HCT116 (cell line): ENCODE results near the gene CYP3A5. TPM values are rescaled to one million over a fixed set of nuclear protein-coding genes. Genes with fewer than 3 reads are reported as not detected.

ENCODE experiments used
- ATAC-seq: fragments of 200-7000 bp; cut with Tn5 transposase; 2 replicates; pipeline ENCODE4 v1.9.1; 2020; ENCODE audit warnings: mild to moderate bottlenecking, moderate library complexity
- BruUV-seq: library from RNA; stranded (reverse); fragments of 400-500 nt; replicated peaks from 2 replicates; lab custom pipeline; 2021; lab: Mats Ljungman, UMichigan
- CTCF ChIA-PET: fragments of 300-600 bp; sonication (Branson Sonifier 250); formaldehyde crosslinking; loops from one replicate; lab custom pipeline; 2021; ENCODE audit warnings: antibody characterized with exemption; lab: Charles Lee
- POLR2A ChIA-PET: fragments of 300-600, 350-600 bp; sonication (Branson Sonifier 250); formaldehyde crosslinking; loops from one replicate; lab custom pipeline; 2021; ENCODE audit warnings: antibody characterized with exemption; lab: Charles Lee
- RAD21 ChIA-PET, 2 experiments: fragments of 300-600 bp; sonication (Branson Sonifier 250); formaldehyde crosslinking; loops; one replicate each; lab custom pipeline; 2023; ENCODE audit warnings: low total read pairs in 2 of 2; ENCODE audit not compliant: uncharacterized antibody in 2 of 2, unreplicated experiment in 2 of 2, low non-redundant PET in 1 of 2; lab: Charles Lee
- DNase-seq: peaks from one replicate; pipeline ENCODE4 v3.0.0-alpha.2; 2010; ENCODE audit warnings: low read depth, low spot score
- H2AFZ ChIP-seq: fragments of 200-600 bp; shearing (Covaris generic), sonication (generic); 2 replicates; pipeline ENCODE4 v1.6.1; 2017; ENCODE audit warnings: low read depth, mixed run types, mixed read lengths, antibody characterized with exemption, low read length; ENCODE audit not compliant: poor library complexity, severe bottlenecking
- H3K27ac ChIP-seq: 2 replicates; pipeline ENCODE4 v1.5.1; 2012; ENCODE audit warnings: low read depth, low read length
- H3K27me3 ChIP-seq: fragments of 200-600 bp; sonication (generic); 2 replicates; pipeline ENCODE4 v1.6.1; 2016; ENCODE audit warnings: mixed run types, low read length, mixed read lengths; ENCODE audit not compliant: insufficient read depth
- H3K36me3 ChIP-seq, 2 experiments: fragments of 200-500 bp in 1 of 2; fragments of 200-600 bp in 1 of 2; sonication (Bioruptor generic) in 1 of 2; sonication (generic) in 1 of 2; 2 replicates each; pipeline versions ENCODE4 v1.5.1 to v1.6.1; 2014 to 2016; ENCODE audit warnings: low read length in 2 of 2, inconsistent platforms in 1 of 2, mixed read lengths in 1 of 2, mixed run types in 1 of 2; ENCODE audit not compliant: insufficient read depth in 2 of 2, control insufficient read depth in 1 of 2
- H3K4me1 ChIP-seq, 2 experiments: fragments of 200-600 bp in 1 of 2; sonication (generic) in 1 of 2; 2 replicates each; pipeline versions ENCODE4 v1.5.1 to v1.6.1; 2012 to 2017; ENCODE audit warnings: low read length in 2 of 2, inconsistent platforms in 1 of 2, mild to moderate bottlenecking in 1 of 2, mixed read lengths in 1 of 2, mixed run types in 1 of 2, moderate library complexity in 1 of 2; ENCODE audit not compliant: insufficient read depth in 2 of 2, control insufficient read depth in 1 of 2
- H3K4me2 ChIP-seq: fragments of 200-600 bp; sonication (generic); 2 replicates; pipeline ENCODE4 v1.6.1; 2017; ENCODE audit warnings: mixed run types, low read length, mixed read lengths
- H3K4me3 ChIP-seq, 2 experiments: fragments of 200-600 bp in 1 of 2; sonication (generic) in 1 of 2; replicated peaks in 1 of 2; 2 replicates each; pipeline ENCODE4 v1.5.1; 2011 to 2016; ENCODE audit warnings: low read length in 2 of 2, control low read depth in 1 of 2, low read depth in 1 of 2, mild to moderate bottlenecking in 1 of 2, mixed read lengths in 1 of 2, mixed run types in 1 of 2
- H3K79me2 ChIP-seq: fragments of 200-600 bp; sonication (generic); 2 replicates; pipeline ENCODE4 v1.6.1; 2017; ENCODE audit warnings: mild to moderate bottlenecking, mixed run types, low read length, moderate library complexity, mixed read lengths; ENCODE audit not compliant: insufficient read depth
- H3K9ac ChIP-seq: fragments of 200-600 bp; sonication (generic); 2 replicates; pipeline ENCODE4 v1.6.1; 2016; ENCODE audit warnings: low read length, mixed read lengths
- H3K9me2 ChIP-seq: fragments of 200-600 bp; sonication (generic), shearing (Covaris generic); 2 replicates; pipeline ENCODE4 v1.6.1; 2017; ENCODE audit warnings: mixed run types, mild to moderate bottlenecking, moderate library complexity; ENCODE audit not compliant: insufficient read depth
- H3K9me3 ChIP-seq, 2 experiments: fragments of 200-500 bp in 1 of 2; fragments of 200-600 bp in 1 of 2; sonication (Bioruptor generic) in 1 of 2; sonication (generic) in 1 of 2; 2 replicates each; pipeline ENCODE4 v1.6.1; 2014 to 2017; ENCODE audit warnings: low read length in 2 of 2, mixed read lengths in 2 of 2, inconsistent platforms in 1 of 2, low read depth in 1 of 2, mild to moderate bottlenecking in 1 of 2, mixed run types in 1 of 2, moderate library complexity in 1 of 2; ENCODE audit not compliant: control insufficient read depth in 1 of 2, insufficient read depth in 1 of 2
- H4K20me1 ChIP-seq: fragments of 200-600 bp; sonication (generic), shearing (Covaris generic); 2 replicates; pipeline ENCODE4 v1.6.1; 2017; ENCODE audit warnings: mixed run types, mild to moderate bottlenecking, moderate library complexity; ENCODE audit not compliant: insufficient read depth
- ATF3 ChIP-seq: IDR thresholded peaks from 2 replicates; pipeline ENCODE4 v1.6.1; 2012
- CTCF ChIP-seq, 3 experiments: fragments of 200-600 bp in 1 of 3; sonication (generic) in 1 of 3; IDR thresholded peaks in 2 of 3; conservative IDR thresholded peaks in 1 of 3; 2 replicates each; pipeline ENCODE4 v1.5.1; 2012 to 2017; ENCODE audit warnings: low read depth in 2 of 3, low read length in 2 of 3, antibody characterized with exemption in 1 of 3, borderline replicate concordance in 1 of 3, control low read depth in 1 of 3, mild to moderate bottlenecking in 1 of 3, mixed read lengths in 1 of 3, mixed run types in 1 of 3, moderate library complexity in 1 of 3; ENCODE audit not compliant: insufficient read depth in 1 of 3
- EGR1 ChIP-seq: IDR thresholded peaks from 2 replicates; pipeline ENCODE4 v1.6.1; 2012; ENCODE audit warnings: low read depth
- ELF1 ChIP-seq: IDR thresholded peaks from 2 replicates; pipeline ENCODE4 v1.6.1; 2012; ENCODE audit warnings: low read depth, borderline replicate concordance
- EZH2 ChIP-seq: fragments of 200-600 bp; sonication (generic); IDR thresholded peaks from 2 replicates; pipeline ENCODE4 v1.6.1; 2017; ENCODE audit warnings: antibody characterized with exemption, mixed run types
- EZH2phosphoT487 ChIP-seq: fragments of 200-600 bp; IDR thresholded peaks from 2 replicates; pipeline ENCODE4 v1.6.1; 2018; ENCODE audit warnings: antibody characterized with exemption, borderline replicate concordance
- FOSL1 ChIP-seq: IDR thresholded peaks from 2 replicates; pipeline ENCODE4 v1.6.1; 2012; ENCODE audit warnings: low read depth
- SIN3A ChIP-seq: IDR thresholded peaks from 2 replicates; pipeline ENCODE4 v1.6.1; 2012; ENCODE audit warnings: low read depth
- SP1 ChIP-seq: IDR thresholded peaks from 2 replicates; pipeline ENCODE4 v1.6.1; 2012; ENCODE audit warnings: low read depth
- SRF ChIP-seq: IDR thresholded peaks from 2 replicates; pipeline ENCODE4 v1.6.1; 2012; ENCODE audit warnings: low read depth
- YY1 ChIP-seq: IDR thresholded peaks from 2 replicates; pipeline ENCODE4 v1.6.1; 2011; ENCODE audit warnings: low read length, low read depth, moderate library complexity, mild to moderate bottlenecking; ENCODE audit not compliant: insufficient replicate concordance; ENCODE audit errors: extremely low read depth
- ZFX ChIP-seq: fragments of 450-650 bp; IDR thresholded peaks from 2 replicates; pipeline ENCODE4 v1.6.1; 2017
- ZNF274 ChIP-seq: fragments of 200-500 bp; sonication (Bioruptor generic); IDR thresholded peaks from 2 replicates; pipeline ENCODE4 v1.6.1; 2014; ENCODE audit warnings: mild to moderate bottlenecking, low read depth, low read length, inconsistent platforms
- intact Hi-C: fragments of 100-400 bp; cut with micrococcal nuclease; formaldehyde crosslinking; loops from 2 replicates; pipeline ENCODE4 v1.10.0; 2022
- total RNA-seq: library from RNA; stranded (reverse); gene quantifications from one replicate; pipeline ENCODE4 v1.2.1, GENCODE V29; 2021; ENCODE audit not compliant: unreplicated experiment

The CYP3A5 gene
- total RNA-seq, 1 experiment from 2014 or later: 1.5 TPM

DNA sequence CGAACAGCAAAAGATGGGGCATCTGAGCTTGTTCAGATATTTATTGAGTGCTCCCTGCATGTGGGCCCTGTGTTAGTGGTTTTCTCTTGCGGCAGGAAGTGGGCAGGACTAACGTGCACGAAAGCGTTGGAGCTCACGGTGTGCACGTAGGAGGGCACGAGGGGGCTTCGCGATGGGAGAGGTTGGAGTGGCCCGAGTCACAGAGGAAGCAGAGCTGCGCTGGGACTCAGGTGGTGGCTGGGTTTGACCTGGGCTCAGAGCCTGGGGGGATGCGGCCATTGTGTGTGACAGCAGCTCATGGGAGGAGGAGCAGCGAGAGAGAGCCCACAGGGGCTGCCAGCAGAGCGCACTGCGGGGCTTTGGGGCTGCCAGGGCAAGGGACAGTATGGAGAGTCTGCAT, 55.3 kb downstream of the CYP3A5 start:
- TF ChIP-seq SIN3A: no peak
- no TSS peak for BruUV-seq
- no peaks in the 10 kb centered on the region for H3K4me1 ChIP-seq
- H2AFZ ChIP-seq: no peak overlapping the region
- H3K27me3 ChIP-seq: no peaks in the 10 kb centered on the region
- DNase-seq (no peak), ATAC-seq (no peak)
- CTCF ChIA-PET: no interaction called here
- no peak overlapping the region for H3K4me2 ChIP-seq
- H3K9me2 ChIP-seq: no peaks in the 10 kb centered on the region
- RAD21 ChIA-PET: no interaction called here
- H3K36me3 ChIP-seq: peaks cover 55 to 60% of the 10 kb centered on the region in 2 experiments; a peak in 3 of 4 replicates
- peaks cover 31% of the 10 kb centered on the region for H3K79me2 ChIP-seq
- intact Hi-C loops: no loop called here
- H4K20me1 ChIP-seq: no peaks in the 10 kb centered on the region
- POLR2A ChIA-PET: no interaction called here
- H3K4me3 ChIP-seq: no peak overlapping the region
- no peak overlapping the region for H3K9ac ChIP-seq
- no peak overlapping the region for H3K27ac ChIP-seq
- H3K9me3 ChIP-seq: no peaks in the 10 kb centered on the region

DNA sequence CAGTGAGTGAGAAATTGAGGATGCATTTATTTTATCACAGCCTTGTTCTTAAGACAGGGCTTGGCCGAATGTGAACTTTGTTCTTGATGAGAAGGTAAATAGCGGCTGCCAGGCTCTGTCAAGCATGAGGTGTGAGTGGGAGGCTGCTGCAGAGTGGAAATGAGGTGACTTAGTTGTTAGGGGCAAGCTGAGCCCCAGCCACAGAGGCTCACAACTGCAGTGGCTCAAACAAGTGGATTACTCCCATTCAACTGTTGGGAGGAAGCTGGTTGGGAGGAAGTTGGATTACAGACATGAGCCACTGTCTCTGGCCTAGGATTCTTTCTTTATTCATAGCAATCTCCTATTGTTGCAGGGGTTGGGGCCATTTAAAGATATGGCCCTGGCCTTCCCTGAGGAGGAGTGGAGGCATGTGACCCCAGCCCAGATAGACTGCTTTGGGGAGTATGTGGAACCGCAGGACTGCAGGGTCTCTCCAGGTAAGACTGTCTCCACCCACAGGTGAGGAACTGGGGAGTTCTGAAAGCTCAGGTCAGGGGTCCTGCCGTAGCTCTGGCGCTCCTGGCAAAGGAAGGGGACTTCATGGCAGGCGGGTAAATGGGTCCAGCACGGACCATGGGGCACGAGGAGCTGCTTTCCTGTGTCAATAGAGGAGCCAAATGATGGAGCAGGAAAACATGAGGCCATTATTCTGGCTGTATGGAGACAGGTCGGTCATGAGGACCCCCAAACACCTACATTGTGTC, 55.9 kb downstream of the CYP3A5 start:
- POLR2A ChIA-PET: no interaction called here
- BruUV-seq: no TSS peak
- intact Hi-C loops: no loop called here

More for the DNA sequence above, 55.9 kb downstream of the CYP3A5 start:
- H3K4me3 ChIP-seq: no peak overlapping the region
- ATAC-seq (no peak), DNase-seq (no peak)
- H3K36me3 ChIP-seq: peaks cover 60 to 62% of the 10 kb centered on the region in 2 experiments; a peak in 3 of 4 replicates
- no peak overlapping the region for H3K9ac ChIP-seq
- no peak overlapping the region for H3K4me2 ChIP-seq
- CTCF ChIA-PET: no interaction called here
- RAD21 ChIA-PET: no interaction called here
- H3K4me1 ChIP-seq: peaks cover 0 to 1% of the 10 kb centered on the region in 2 experiments; a peak in 1 of 4 replicates
- H3K79me2 ChIP-seq: peaks cover 37% of the 10 kb centered on the region
- no peak overlapping the region for H3K27ac ChIP-seq
- H3K9me3 ChIP-seq: no peaks in the 10 kb centered on the region
- H4K20me1 ChIP-seq: no peaks in the 10 kb centered on the region
- no peak for TF ChIP-seq SP1
- no peak for TF ChIP-seq ATF3
- no peak for TF ChIP-seq ELF1
- TF ChIP-seq FOSL1: no peak
- TF ChIP-seq YY1: no peak
- TF ChIP-seq ZFX: no peak
- no peak for TF ChIP-seq ZNF274
- no peak for TF ChIP-seq CTCF (IDR thresholded peaks at IDR 0.05 in 2 of 3, conservative IDR thresholded peaks at IDR 0.05 in 1 of 3; ENCODE audit: borderline replicate concordance in 1 of 3, insufficient read depth in 1 of 3, low read depth in 2 of 3, low read length in 2 of 3)
- no peak for TF ChIP-seq EZH2
- no peak for TF ChIP-seq EZH2phosphoT487
- no peak for TF ChIP-seq EGR1
- TF ChIP-seq SIN3A: no peak
- no peak for TF ChIP-seq SRF
- TF ChIP-seq, all 23 proteins: peak for 0
- Histone ChIP-seq H3K27me3 (no peaks in the 10 kb centered on the region), H3K9me2 (no peaks in the 10 kb centered on the region), H2AFZ (no peak overlapping the region)
